ENCODE results near the gene ZNF470. TPM values are rescaled to one million over a fixed set of nuclear protein-coding genes. Genes with fewer than 3 reads are reported as not detected.
A peak's percentile ranks its signal among the peaks of the same experiment; 100 is the strongest.

The ZNF470 gene
- total and polyA plus RNA-seq, 2 of the 13 experiments (the other 11 are each of a cell fraction or from before 2014, with no cell fraction given), result not detected

DNA sequence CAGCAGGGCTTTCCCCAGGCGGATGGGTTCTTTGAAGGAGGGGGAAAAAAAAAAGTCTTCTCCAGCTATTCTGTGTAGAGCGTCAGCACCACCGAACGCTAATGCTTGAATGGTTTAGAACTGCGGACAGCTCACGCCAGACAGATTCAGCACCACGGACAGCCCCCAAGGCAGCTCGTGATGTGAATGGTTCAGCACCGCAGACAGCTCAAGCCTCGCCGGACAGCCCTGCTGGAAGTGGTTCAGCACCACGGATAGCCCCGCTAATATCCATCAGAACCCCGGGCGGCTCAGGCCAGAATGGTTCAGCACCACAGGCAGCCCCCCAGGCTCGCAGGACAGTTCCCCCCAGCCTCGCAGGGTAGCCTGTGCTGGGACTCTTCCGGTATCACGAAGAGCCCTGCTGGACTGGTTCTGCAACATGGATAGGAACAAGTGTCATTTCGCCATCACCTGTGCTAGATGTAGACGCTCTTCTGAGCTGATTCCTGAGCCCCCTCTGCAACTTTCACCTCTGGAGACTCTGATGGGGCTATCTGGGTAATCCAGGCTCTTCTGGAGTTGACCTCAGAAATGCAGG, 70.8 kb downstream of the ZNF470 start (continued):
- TF ChIP-seq, protein P1, sequence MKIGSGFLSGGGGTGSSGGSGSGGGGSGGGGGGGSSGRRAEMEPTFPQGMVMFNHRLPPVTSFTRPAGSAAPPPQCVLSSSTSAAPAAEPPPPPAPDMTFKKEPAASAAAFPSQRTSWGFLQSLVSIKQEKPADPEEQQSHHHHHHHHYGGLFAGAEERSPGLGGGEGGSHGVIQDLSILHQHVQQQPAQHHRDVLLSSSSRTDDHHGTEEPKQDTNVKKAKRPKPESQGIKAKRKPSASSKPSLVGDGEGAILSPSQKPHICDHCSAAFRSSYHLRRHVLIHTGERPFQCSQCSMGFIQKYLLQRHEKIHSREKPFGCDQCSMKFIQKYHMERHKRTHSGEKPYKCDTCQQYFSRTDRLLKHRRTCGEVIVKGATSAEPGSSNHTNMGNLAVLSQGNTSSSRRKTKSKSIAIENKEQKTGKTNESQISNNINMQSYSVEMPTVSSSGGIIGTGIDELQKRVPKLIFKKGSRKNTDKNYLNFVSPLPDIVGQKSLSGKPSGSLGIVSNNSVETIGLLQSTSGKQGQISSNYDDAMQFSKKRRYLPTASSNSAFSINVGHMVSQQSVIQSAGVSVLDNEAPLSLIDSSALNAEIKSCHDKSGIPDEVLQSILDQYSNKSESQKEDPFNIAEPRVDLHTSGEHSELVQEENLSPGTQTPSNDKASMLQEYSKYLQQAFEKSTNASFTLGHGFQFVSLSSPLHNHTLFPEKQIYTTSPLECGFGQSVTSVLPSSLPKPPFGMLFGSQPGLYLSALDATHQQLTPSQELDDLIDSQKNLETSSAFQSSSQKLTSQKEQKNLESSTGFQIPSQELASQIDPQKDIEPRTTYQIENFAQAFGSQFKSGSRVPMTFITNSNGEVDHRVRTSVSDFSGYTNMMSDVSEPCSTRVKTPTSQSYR (CRISPR knock-in tag; IDR thresholded peaks at IDR 0.05; ENCODE audit: borderline replicate concordance), result peak; percentile 90
- peak; percentile 95 for TF ChIP-seq HDAC1 (CRISPR knock-in tag; IDR thresholded peaks at IDR 0.05)
- peak; percentile 69 for TF ChIP-seq BRD4 (CRISPR knock-in tag; IDR thresholded peaks at IDR 0.05)
- no peak for TF ChIP-seq TCF7L2 (IDR thresholded peaks at IDR 0.05; ENCODE audit: low read depth, low read length)
- TF ChIP-seq, protein P2, sequence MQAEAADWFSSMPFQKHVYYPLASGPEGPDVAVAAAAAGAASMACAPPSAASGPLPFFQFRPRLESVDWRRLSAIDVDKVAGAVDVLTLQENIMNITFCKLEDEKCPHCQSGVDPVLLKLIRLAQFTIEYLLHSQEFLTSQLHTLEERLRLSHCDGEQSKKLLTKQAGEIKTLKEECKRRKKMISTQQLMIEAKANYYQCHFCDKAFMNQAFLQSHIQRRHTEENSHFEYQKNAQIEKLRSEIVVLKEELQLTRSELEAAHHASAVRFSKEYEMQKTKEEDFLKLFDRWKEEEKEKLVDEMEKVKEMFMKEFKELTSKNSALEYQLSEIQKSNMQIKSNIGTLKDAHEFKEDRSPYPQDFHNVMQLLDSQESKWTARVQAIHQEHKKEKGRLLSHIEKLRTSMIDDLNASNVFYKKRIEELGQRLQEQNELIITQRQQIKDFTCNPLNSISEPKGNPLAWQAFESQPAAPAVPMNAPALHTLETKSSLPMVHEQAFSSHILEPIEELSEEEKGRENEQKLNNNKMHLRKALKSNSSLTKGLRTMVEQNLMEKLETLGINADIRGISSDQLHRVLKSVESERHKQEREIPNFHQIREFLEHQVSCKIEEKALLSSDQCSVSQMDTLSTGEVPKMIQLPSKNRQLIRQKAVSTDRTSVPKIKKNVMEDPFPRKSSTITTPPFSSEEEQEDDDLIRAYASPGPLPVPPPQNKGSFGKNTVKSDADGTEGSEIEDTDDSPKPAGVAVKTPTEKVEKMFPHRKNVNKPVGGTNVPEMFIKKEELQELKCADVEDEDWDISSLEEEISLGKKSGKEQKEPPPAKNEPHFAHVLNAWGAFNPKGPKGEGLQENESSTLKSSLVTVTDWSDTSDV (CRISPR knock-in tag; IDR thresholded peaks at IDR 0.05), result peak; percentile 100
- peak; percentile 94 for TF ChIP-seq YEATS2 (CRISPR knock-in tag; IDR thresholded peaks at IDR 0.05; ENCODE audit: borderline replicate concordance)
- TF ChIP-seq, protein P3, sequence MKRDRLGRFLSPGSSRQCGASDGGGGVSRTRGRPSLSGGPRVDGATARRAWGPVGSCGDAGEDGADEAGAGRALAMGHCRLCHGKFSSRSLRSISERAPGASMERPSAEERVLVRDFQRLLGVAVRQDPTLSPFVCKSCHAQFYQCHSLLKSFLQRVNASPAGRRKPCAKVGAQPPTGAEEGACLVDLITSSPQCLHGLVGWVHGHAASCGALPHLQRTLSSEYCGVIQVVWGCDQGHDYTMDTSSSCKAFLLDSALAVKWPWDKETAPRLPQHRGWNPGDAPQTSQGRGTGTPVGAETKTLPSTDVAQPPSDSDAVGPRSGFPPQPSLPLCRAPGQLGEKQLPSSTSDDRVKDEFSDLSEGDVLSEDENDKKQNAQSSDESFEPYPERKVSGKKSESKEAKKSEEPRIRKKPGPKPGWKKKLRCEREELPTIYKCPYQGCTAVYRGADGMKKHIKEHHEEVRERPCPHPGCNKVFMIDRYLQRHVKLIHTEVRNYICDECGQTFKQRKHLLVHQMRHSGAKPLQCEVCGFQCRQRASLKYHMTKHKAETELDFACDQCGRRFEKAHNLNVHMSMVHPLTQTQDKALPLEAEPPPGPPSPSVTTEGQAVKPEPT (CRISPR knock-in tag; IDR thresholded peaks at IDR 0.05; ENCODE audit: low read depth), result peak; percentile 99
- TF ChIP-seq PRMT3 (CRISPR knock-in tag; IDR thresholded peaks at IDR 0.05; ENCODE audit: borderline replicate concordance, low read depth), result peak; percentile 100
- no peak for TF ChIP-seq POLR2AphosphoS2 (IDR thresholded peaks at IDR 0.05; ENCODE audit: low read depth, low read length)
- TF ChIP-seq MEIS1 (CRISPR knock-in tag; IDR thresholded peaks at IDR 0.05; ENCODE audit: borderline replicate concordance), result peak; percentile 98
- no peak for TF ChIP-seq ATF7 (IDR thresholded peaks at IDR 0.05)
- TF ChIP-seq ATF7 (CRISPR knock-in tag; IDR thresholded peaks at IDR 0.05), result peak; percentile 57; the same call in 1 of the 2 replicates
- no peak for TF ChIP-seq TBX3 (IDR thresholded peaks at IDR 0.05; ENCODE audit: borderline replicate concordance)
- peak; percentile 96 for TF ChIP-seq ISL2 (CRISPR knock-in tag; IDR thresholded peaks at IDR 0.05)
- peak; percentile 99 for TF ChIP-seq ZNF75D (CRISPR knock-in tag; IDR thresholded peaks at IDR 0.05; ENCODE audit: borderline replicate concordance)
- peak; percentile 88; the same call in 1 of the 2 replicates for TF ChIP-seq ATRX (CRISPR knock-in tag; IDR thresholded peaks at IDR 0.05; ENCODE audit: borderline replicate concordance)
- TF ChIP-seq MBNL3 (CRISPR knock-in tag; conservative IDR thresholded peaks at IDR 0.05), result no peak
- TF ChIP-seq MYNN (CRISPR knock-in tag; IDR thresholded peaks at IDR 0.05; ENCODE audit: low read depth), result peak; percentile 99
- TF ChIP-seq ZNF746 (CRISPR knock-in tag; IDR thresholded peaks at IDR 0.05), result peak; percentile 98
- peak; percentile 98 for TF ChIP-seq ELF3 (CRISPR knock-in tag; IDR thresholded peaks at IDR 0.05)
- peak; percentile 99 for TF ChIP-seq ZNF501 (CRISPR knock-in tag; IDR thresholded peaks at IDR 0.05)
- TF ChIP-seq NFE2 (CRISPR knock-in tag; IDR thresholded peaks at IDR 0.05), result peak; percentile 75; the same call in 1 of the 2 replicates
- TF ChIP-seq NBN (conservative IDR thresholded peaks at IDR 0.05), result no peak
- no peak for TF ChIP-seq FOXP1 (IDR thresholded peaks at IDR 0.05)
- TF ChIP-seq FOXP1 (CRISPR knock-in tag; IDR thresholded peaks at IDR 0.05), result peak; percentile 73
